Astrocyte of the spinal cord (primary cell): ENCODE results near the gene CNTN2.

Source experiments
- DNase-seq: peaks from one replicate; pipeline ENCODE4 v3.0.0; 2011; ENCODE audit warnings: low read depth, low spot score
- H3K4me3 ChIP-seq: 2 replicates; pipeline ENCODE4 v1.5.1; 2011; ENCODE audit warnings: low read depth, mild to moderate bottlenecking, low read length, moderate library complexity
- in situ Hi-C: cut with HindIII; loops from 2 replicates; pipeline ENCODE4 v1.10.0; 2017; ENCODE audit warnings: low sequenced_read_pairs
- TF ChIP-seq, protein P1 (sequence below): IDR thresholded peaks from 2 replicates; pipeline ENCODE4 v1.5.1; 2012; ENCODE audit warnings: low read depth, mild to moderate bottlenecking, low read length, inconsistent platforms

Gene CNTN2

GRCh38 chr1:205014783-205015182, 28.2 kb upstream of the CNTN2 start:
- in situ Hi-C loops: no loop called here
- DNase-seq: no peak
- no peak overlapping the region for H3K4me3 ChIP-seq
- TF ChIP-seq, protein P1, sequence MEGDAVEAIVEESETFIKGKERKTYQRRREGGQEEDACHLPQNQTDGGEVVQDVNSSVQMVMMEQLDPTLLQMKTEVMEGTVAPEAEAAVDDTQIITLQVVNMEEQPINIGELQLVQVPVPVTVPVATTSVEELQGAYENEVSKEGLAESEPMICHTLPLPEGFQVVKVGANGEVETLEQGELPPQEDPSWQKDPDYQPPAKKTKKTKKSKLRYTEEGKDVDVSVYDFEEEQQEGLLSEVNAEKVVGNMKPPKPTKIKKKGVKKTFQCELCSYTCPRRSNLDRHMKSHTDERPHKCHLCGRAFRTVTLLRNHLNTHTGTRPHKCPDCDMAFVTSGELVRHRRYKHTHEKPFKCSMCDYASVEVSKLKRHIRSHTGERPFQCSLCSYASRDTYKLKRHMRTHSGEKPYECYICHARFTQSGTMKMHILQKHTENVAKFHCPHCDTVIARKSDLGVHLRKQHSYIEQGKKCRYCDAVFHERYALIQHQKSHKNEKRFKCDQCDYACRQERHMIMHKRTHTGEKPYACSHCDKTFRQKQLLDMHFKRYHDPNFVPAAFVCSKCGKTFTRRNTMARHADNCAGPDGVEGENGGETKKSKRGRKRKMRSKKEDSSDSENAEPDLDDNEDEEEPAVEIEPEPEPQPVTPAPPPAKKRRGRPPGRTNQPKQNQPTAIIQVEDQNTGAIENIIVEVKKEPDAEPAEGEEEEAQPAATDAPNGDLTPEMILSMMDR: no peak

- in situ Hi-C loops: no loop called here
Observed at GRCh38 chr1:205015241-205015640, 27.8 kb upstream of the CNTN2 start.

GRCh38 chr1:205016075-205016474, 26.9 kb upstream of the CNTN2 start:
- TF ChIP-seq, protein P1: no peak
- DNase-seq: no peak
- in situ Hi-C loops: no loop called here
- H3K4me3 ChIP-seq: no peak overlapping the region

More at GRCh38 chr1:205015241-205015640, 27.8 kb upstream of the CNTN2 start:
- DNase-seq: no peak
- TF ChIP-seq, protein P1: no peak
- no peak overlapping the region for H3K4me3 ChIP-seq

- TF ChIP-seq, protein P1: no peak
- no peak overlapping the region for H3K4me3 ChIP-seq
- in situ Hi-C loops: no loop called here
- no peak for DNase-seq
Observed at GRCh38 chr1:205016584-205016983, 26.4 kb upstream of the CNTN2 start.

GRCh38 chr1:205017001-205017400, 26.0 kb upstream of the CNTN2 start:
- no peak for DNase-seq
- H3K4me3 ChIP-seq: no peak overlapping the region
- TF ChIP-seq, protein P1: no peak
- in situ Hi-C loops: no loop called here

- no peak for DNase-seq
- TF ChIP-seq, protein P1: no peak
- no peak overlapping the region for H3K4me3 ChIP-seq
- in situ Hi-C loops: no loop called here
Observed at GRCh38 chr1:205017766-205018165, 25.2 kb upstream of the CNTN2 start.

- H3K4me3 ChIP-seq: no peak overlapping the region
- in situ Hi-C loops: no loop called here
- no peak for DNase-seq
- TF ChIP-seq, protein P1: no peak
Observed at GRCh38 chr1:205018381-205018780, 24.6 kb upstream of the CNTN2 start.
